HG02852 (cell line): ENCODE results near the gene ZSCAN31.
"Not testable (repeated sequence)": the region's sequence is repeated elsewhere in the genome, so short reads cannot be mapped to it uniquely, and the experiment has no call there.

Experiments used
- ATAC-seq: cut with Tn5 transposase; IDR thresholded peaks from one replicate; pipeline ENCODE4 v1.9.1; 2021; ENCODE audit warnings: mild to moderate bottlenecking, moderate library complexity; ENCODE audit not compliant: unreplicated experiment

ZSCAN31 gene

DNA sequence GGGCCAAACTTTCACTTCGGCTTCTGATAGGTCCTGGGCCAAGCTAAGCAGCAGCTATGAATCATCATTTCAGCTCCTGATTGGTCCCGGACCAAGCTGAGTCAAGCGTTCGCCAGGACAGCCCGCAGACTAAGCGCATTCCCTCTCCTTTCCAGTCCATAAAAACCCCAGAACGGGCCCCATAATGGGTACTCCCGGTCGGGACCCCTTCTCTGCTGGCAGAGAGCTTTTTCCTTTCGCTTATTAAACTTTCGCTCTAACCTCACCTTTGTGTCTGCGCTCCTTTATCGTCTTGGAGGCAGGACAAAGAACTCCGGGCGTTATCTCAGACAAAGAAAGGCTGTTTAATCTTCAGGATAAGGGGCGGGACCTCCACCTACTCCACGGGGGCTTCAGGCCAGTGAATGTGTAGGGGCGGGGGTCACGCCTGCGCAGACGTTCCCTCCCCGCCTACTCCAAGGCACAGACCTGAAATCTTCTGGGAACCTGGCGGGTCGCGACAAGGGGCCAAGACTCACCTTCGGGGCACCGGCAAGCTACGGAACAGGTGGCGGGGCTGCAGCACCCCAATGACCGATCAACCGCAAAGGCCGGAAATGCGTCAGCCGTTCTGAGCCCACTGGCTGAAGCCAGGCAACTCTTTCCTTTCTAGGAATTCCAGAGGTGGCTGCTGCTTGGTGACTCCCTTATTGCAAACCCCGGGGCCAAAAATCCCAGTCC, at the start of gene ZSCAN31:
Gene ZSCAN31 (minus strand): TSS at position 585 of the 720 bp plus-strand sequence. CDS start 6,465 bp downstream, outside the sequence.
- peak; percentile 84 for ATAC-seq

- no peak for ATAC-seq
Measured at GRCh38 chr6:28384143-28384533, 48.2 kb upstream of the ZSCAN31 start.

- ATAC-seq = peak; percentile 94
Measured at GRCh38 chr6:28383235-28384142, 47.5 kb upstream of the ZSCAN31 start.

DNA sequence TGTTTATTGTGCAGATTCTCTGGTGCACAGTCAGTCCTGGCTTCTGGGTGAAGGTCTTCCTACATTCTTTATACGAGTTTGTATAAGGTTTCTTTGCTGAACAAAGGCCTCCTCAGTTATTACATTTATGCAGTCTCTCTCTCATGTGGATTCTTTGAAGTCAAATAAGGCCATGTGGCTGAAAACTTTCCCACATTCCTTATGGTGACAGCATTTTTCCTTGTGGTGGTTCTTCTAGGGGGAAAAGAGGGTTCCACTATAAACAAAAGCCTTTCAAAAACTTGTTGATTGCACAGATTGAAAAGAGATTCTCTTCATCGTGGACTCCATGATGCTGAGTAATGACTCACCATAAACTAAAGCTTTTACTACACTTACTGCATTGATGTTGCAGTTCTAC, 44.4 kb upstream of the ZSCAN31 start:
- no peak for ATAC-seq

DNA sequence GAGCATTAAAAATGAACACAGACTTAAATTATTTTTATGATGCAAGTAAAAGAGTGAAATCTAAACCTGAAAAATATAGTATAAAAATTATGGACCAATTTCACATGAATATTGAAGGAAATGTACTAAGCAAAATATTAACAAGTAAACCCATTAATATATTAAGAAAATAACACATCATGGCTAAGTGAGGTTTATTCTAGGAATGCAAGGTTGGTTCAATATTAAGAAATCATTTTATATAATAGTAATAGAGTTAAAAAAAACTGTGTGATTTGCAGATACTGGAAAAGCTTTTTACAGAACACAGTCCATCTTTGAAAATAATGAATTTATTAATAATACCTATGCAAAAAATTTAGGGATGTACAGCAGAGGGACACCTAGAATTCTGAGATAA, 42.7 kb upstream of the ZSCAN31 start:
- no peak for ATAC-seq

GRCh38 chr6:28377879-28378278, 41.9 kb upstream of the ZSCAN31 start:
- no peak for ATAC-seq

GRCh38 chr6:28373925-28374324, 38.0 kb upstream of the ZSCAN31 start:
- ATAC-seq = no peak

- peak; percentile 73 for ATAC-seq
Measured at GRCh38 chr6:28371706-28372451, 35.9 kb upstream of the ZSCAN31 start.

DNA sequence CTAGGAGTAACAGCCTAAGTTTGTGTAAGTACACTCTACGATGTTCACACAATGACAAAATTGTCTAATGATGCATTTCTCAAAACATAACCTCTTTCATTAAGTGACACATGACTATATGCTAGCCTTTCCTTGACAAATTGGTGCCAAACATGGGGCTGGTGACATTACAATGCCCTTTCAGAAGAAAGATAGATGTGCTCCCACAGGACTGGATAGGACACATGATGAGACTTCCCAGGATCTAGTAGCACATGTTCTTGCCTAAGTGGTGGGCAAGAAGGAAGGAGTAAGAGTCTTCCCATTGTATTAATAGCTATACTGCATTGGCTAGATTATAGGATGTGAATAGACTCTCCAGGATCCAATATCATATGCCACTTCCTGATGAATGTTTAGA, 35.3 kb upstream of the ZSCAN31 start:
- no peak for ATAC-seq

- no peak for ATAC-seq
Measured at GRCh38 chr6:28370440-28370839, 34.5 kb upstream of the ZSCAN31 start.

DNA sequence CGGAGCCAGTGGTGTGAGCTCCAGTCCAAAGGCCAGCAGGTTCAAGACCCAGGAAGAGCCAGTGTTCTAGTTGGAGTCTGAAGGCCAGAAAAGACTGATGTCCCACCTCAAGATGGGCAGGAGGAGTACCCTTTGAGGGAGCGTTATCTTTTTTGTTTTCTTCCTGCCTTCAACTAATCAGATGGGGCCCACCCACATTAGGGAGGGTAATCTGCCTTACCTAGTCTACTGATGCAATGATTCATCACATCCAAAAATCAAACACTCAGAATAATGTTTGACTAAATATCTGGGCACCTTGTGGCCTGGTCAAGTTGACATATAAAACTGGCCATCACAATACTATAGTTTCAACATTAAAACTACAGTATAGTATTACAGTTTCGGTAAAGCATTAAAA, 33.5 kb upstream of the ZSCAN31 start:
- ATAC-seq = no peak

DNA sequence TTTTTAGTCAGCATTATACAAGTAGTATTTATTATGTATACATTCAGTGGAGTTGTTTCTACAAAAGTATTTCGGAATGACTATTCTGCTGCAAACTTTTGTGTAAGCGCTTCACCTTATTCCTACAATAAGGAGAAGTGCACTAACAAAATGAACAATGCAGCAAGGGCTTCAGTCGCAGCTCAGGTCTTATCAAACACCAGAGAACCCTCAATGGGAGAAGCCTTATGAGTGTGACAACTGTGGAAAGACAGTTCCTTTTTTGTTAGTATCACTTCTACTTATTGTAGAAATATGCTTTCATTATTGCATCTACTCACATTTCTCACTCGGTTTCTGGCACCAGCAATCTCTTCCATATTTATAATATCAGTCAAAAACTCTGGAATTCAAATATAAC, 32.6 kb upstream of the ZSCAN31 start:
- ATAC-seq = peak; percentile 72

DNA sequence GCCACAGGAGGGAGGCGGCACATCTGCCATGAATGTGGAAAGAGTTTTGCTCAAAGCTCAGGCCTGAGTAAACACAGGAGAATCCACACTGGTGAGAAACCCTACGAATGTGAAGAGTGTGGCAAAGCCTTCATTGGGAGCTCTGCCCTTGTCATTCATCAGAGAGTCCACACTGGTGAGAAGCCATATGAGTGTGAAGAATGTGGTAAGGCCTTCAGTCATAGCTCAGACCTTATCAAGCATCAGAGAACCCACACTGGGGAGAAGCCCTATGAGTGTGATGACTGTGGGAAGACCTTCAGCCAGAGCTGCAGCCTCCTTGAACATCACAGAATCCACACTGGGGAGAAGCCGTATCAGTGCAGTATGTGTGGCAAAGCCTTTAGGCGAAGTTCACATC, 29.6 kb upstream of the ZSCAN31 start:
- ATAC-seq = not testable (repeated sequence)

DNA sequence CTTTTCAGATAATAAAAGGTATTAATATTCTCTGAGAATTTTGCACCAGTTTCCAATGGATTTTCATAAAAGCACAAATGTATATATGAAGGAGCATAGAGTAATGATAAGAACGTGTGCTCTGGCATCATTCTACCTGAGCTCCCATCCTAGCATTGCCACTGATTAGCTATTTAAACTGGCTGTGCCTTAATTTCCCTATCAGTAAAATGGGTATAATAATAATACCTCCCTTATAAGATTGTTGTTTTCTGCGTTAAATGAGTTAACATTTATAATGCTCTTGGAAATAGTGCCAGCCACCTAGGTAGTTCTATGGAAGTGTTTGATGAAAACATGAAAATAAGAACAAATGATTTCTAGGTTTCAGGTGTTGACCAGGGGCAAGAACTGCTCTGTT, 25.0 kb upstream of the ZSCAN31 start:
- ATAC-seq = no peak

GRCh38 chr6:28359562-28359961, 23.6 kb upstream of the ZSCAN31 start:
- ATAC-seq = not testable (repeated sequence)

GRCh38 chr6:28357036-28357435, 21.1 kb upstream of the ZSCAN31 start:
- ATAC-seq = no peak

DNA sequence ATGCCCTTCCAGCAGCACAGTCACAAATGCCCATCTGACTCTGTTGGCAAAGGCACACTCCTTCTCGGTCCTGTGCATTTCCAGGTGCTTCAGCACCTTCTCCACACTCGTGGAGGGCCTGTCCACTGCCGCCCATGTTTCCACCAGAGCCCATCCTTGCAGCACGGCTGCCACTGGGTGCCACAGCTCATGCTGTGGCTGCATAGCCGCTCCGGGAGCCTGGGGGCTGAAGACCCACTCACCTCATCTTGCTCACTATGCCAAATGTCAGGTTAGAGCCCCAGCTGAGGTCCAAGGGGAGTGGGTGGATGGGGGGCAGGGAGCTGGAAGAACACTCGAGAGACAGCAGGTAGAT, 20.7 kb upstream of the ZSCAN31 start:
- ATAC-seq = no peak

GRCh38 chr6:28355743-28356665, 20.1 kb upstream of the ZSCAN31 start:
- ATAC-seq = peak; percentile 61

- no peak for ATAC-seq
Measured at GRCh38 chr6:28354688-28355554, 19.0 kb upstream of the ZSCAN31 start.
